Spleen (tissue), 11 donors: ENCODE results near the gene RHOBTB3. TPM values are rescaled to one million over a fixed set of nuclear protein-coding genes. Genes with fewer than 3 reads are reported as not detected.
A peak's percentile ranks its signal among the peaks of the same experiment; 100 is the strongest.
"Not testable (repeated sequence)": the region's sequence is repeated elsewhere in the genome, so short reads cannot be mapped to it uniquely, and the experiment has no call there.

ENCODE experiments used
- DNase-seq: peaks from one replicate; pipeline ENCODE4 v3.0.0-alpha.2; 2020
- H3K27ac ChIP-seq, 8 donors: fragments of 200-600 bp; sonication (generic) in 7 of 8; 1 replicate in 4 of 8; 2 replicates in 4 of 8; pipeline versions ENCODE4 v1.5.0 to v1.8.0; 2016 to 2021; ENCODE audit warnings: inconsistent platforms in 4 of 8, mild to moderate bottlenecking in 4 of 8, moderate library complexity in 1 of 8
- H3K27me3 ChIP-seq, 7 donors: fragments of 200-600 bp; sonication (generic) in 6 of 7; replicated peaks in 1 of 7; 1 replicate in 4 of 7; 2 replicates in 3 of 7; pipeline versions ENCODE4 v1.5.0 to v1.8.0; 2016 to 2021; ENCODE audit warnings: inconsistent platforms in 3 of 7, mild to moderate bottlenecking in 1 of 7
- H3K36me3 ChIP-seq, 6 donors: fragments of 200-600 bp; sonication (generic) in 5 of 6; 1 replicate in 4 of 6; 2 replicates in 2 of 6; pipeline versions ENCODE4 v1.5.0 to v1.8.0; 2016 to 2021; ENCODE audit warnings: inconsistent platforms in 2 of 6
- H3K4me1 ChIP-seq, 6 donors: fragments of 200-600 bp; sonication (generic) in 5 of 6; 1 replicate in 3 of 6; 2 replicates in 3 of 6; pipeline versions ENCODE4 v1.5.0 to v1.8.0; 2016 to 2021; ENCODE audit warnings: inconsistent platforms in 3 of 6
- H3K4me3 ChIP-seq, 8 donors: fragments of 200-600 bp; sonication (generic) in 7 of 8; 1 replicate in 4 of 8; 2 replicates in 4 of 8; pipeline versions ENCODE4 v1.5.0 to v1.8.0; 2016 to 2021; ENCODE audit warnings: inconsistent platforms in 4 of 8, mild to moderate bottlenecking in 4 of 8, moderate library complexity in 2 of 8
- H3K9me3 ChIP-seq, 8 donors: fragments of 200-600 bp; sonication (generic) in 7 of 8; 1 replicate in 4 of 8; 2 replicates in 4 of 8; pipeline versions ENCODE4 v1.5.0 to v1.8.0; 2016 to 2021; ENCODE audit warnings: inconsistent platforms in 4 of 8
- POLR2A ChIP-seq, 3 donors: fragments of 450-650 bp; IDR thresholded peaks; one replicate each; pipeline ENCODE4 v1.5.1; 2017; ENCODE audit warnings: antibody characterized with exemption in 3 of 3, mild to moderate bottlenecking in 1 of 3
- POLR2AphosphoS5 ChIP-seq, 3 donors: sonication (generic); formaldehyde crosslinking; IDR thresholded peaks; one replicate each; pipeline ENCODE4 v1.5.1; 2017; ENCODE audit warnings: antibody characterized with exemption in 3 of 3
- WGBS, 5 donors: extraction: QIAGEN DNeasy Blood & Tissue Kit in 3 of 5; methylation state at CpG; one replicate each; pipeline versions ENCODE4 v1.1.5 to v1.1.7; 2013 to 2018; 5-methylcytosine and 5-hydroxymethylcytosine counted together
- intact Hi-C: fragments of 100-400 bp; cut with DNase I; formaldehyde crosslinking; loops from one replicate; pipeline ENCODE4 v1.15.0; 2023; ENCODE audit warnings: low total_unique reads
- polyA plus RNA-seq, 3 donors: library from polyadenylated mRNA; stranded (reverse); fragments of 200-250 nt; gene quantifications; one replicate each; pipeline ENCODE4 v1.2.1, GENCODE V29; 2013
- total RNA-seq, 7 donors: library from RNA; depleted of rRNA in 3 of 7; stranded (reverse); fragments of >200 nt in 3 of 7; fragmentation: NEBNext Ultra II Directional in 4 of 7; extraction: Animal tissue kit (Norgen Biotek cat#: 25700) in 4 of 7; gene quantifications; one replicate each; pipeline versions ENCODE4 v1.1.0 to v1.2.1, GENCODE V29; 2016 to 2021
- TF ChIP-seq, protein P1 (sequence below), 11 experiments: fragments of 200-600 bp in 7 of 11; fragments of 450-650 bp in 4 of 11; sonication (generic) in 4 of 11; IDR thresholded peaks in 8 of 11; conservative IDR thresholded peaks in 3 of 11; 1 replicate in 7 of 11; 2 replicates in 4 of 11; pipeline versions ENCODE4 v1.4.0 to v1.8.0; 2016 to 2021; ENCODE audit warnings: antibody characterized with exemption in 11 of 11, inconsistent platforms in 4 of 11, mild to moderate bottlenecking in 1 of 11
- donor health status: healthy with polysubstance abuse.
- donor health status: DM: no; HTN: no; CAD: no; lungs with moderate emphysema.
- donor health status: DM: no; HTN: no; CAD: no.
- donor health status: Bipolar disorder and iron deficiency.
- donor health status: healthy.
- donor health status: DM: no; HTN: no; CAD: no.
- donor health status: DM: yes; HTN: yes; CAD: no.

Gene RHOBTB3
- total and polyA plus RNA-seq, 10 donors: 4.5 to 71.1 (median 38.4) TPM

DNA sequence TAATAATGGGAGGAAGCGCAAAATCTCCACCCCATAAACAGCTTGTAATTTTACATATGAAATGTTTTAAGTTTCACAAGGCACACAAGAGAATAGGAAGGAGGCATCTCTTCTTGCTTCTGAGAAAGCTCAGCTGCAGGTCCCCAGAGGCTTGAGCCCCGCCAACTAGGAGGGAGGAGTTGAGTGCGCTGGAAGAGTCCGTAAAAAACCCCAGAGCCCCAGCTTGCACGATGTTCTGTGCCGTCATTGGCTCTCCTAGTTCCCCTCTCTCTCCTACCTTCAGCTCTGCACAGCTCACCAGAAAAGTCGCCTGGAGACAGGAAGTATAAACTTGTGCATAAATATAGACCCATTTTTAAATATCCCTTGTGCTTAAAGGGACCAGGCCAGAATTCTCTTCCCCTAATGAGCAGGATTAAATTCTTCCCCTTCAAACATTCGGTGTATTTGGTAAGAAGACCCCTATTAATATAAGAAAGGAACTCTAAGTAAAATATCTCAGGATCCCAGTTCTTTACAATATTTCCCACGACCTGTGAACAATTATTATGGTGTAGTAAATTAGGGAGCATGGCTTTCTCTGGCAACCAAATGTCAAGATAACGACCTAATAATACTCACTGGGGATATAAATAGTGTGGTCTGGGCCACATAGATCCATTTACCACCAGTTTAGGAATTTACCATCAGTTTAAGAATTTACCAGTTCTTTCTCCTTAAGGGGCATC is 77.7 kb downstream of the RHOBTB3 start:
- Histone ChIP-seq H3K36me3 (peaks cover 0 to 62% (median 8%) of the 10 kb centered on the region in 6 donors), H3K27me3 (no peaks in the 10 kb centered on the region), H3K4me3 (peak overlapping the region in 1 of 8 donors; percentile 43), H3K4me1 (peaks cover 22 to 65% (median 54%) of the 10 kb centered on the region in 6 donors), H3K9me3 (peaks cover 0 to 10% (median 3%) of the 10 kb centered on the region in 8 donors), H3K27ac (peak overlapping the region; percentile 45 to 89 (median 75))
- TF ChIP-seq POLR2AphosphoS5 (IDR thresholded peaks at IDR 0.05) (peak in 2 of 3 donors; percentile 54 to 63), POLR2A (IDR thresholded peaks at IDR 0.05) (no peak)
- TF ChIP-seq, protein P1, sequence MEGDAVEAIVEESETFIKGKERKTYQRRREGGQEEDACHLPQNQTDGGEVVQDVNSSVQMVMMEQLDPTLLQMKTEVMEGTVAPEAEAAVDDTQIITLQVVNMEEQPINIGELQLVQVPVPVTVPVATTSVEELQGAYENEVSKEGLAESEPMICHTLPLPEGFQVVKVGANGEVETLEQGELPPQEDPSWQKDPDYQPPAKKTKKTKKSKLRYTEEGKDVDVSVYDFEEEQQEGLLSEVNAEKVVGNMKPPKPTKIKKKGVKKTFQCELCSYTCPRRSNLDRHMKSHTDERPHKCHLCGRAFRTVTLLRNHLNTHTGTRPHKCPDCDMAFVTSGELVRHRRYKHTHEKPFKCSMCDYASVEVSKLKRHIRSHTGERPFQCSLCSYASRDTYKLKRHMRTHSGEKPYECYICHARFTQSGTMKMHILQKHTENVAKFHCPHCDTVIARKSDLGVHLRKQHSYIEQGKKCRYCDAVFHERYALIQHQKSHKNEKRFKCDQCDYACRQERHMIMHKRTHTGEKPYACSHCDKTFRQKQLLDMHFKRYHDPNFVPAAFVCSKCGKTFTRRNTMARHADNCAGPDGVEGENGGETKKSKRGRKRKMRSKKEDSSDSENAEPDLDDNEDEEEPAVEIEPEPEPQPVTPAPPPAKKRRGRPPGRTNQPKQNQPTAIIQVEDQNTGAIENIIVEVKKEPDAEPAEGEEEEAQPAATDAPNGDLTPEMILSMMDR (IDR thresholded peaks at IDR 0.05 in 8 of 11, conservative IDR thresholded peaks at IDR 0.05 in 3 of 11): peak in 1 of 11 experiments; percentile 14
- intact Hi-C loops: no loop called here
- WGBS, 5 donors: 10 to 16% (median 12%) methylated on average over 10 of the region's 10 CpGs
- peak; percentile 94 for DNase-seq

DNA sequence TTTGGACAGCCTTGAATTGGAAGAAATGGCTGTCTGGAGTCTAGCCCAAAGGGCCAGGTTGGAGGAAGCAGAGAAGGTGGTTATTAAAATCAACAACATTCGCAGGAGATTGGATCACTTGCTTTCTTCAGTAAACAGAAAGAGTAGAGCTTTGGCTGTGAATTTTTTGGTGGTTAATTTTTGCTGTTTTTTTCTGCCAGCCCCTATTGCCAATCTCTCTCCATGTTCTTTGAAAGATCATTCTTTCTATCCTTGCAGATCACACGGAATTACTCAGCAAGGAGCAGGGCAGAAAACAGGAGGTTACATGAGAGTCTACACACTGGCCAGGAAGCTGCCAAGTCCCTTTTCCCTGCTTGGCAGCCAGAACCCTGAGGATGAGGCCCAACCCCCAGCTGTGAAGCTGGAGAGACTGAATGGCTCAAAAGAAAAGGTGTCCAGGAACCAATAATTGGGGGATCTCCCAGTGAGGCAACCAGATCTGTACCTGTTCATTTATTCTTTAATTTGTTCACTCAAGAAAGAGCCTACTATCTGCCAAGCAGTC is 78.4 kb downstream of the RHOBTB3 start:
- WGBS, 5 donors: 44 to 71% (median 59%) methylated on average over 2 of the region's 2 CpGs
- peak overlapping the region; percentile 45 to 89 (median 75) for H3K27ac ChIP-seq
- TF ChIP-seq POLR2A (IDR thresholded peaks at IDR 0.05) (no peak), POLR2AphosphoS5 (IDR thresholded peaks at IDR 0.05) (no peak)
- TF ChIP-seq, protein P1 (IDR thresholded peaks at IDR 0.05 in 8 of 11, conservative IDR thresholded peaks at IDR 0.05 in 3 of 11): no peak
- peak overlapping the region in 1 of 8 donors; percentile 43 for H3K4me3 ChIP-seq
- peaks cover 22 to 70% (median 54%) of the 10 kb centered on the region in 6 donors for H3K4me1 ChIP-seq
- peaks cover 0 to 69% (median 12%) of the 10 kb centered on the region in 6 donors for H3K36me3 ChIP-seq
- DNase-seq: no peak
- intact Hi-C loops: no loop called here
- H3K9me3 ChIP-seq: peaks cover 0 to 9% (median 3%) of the 10 kb centered on the region in 8 donors
- no peaks in the 10 kb centered on the region for H3K27me3 ChIP-seq

DNA sequence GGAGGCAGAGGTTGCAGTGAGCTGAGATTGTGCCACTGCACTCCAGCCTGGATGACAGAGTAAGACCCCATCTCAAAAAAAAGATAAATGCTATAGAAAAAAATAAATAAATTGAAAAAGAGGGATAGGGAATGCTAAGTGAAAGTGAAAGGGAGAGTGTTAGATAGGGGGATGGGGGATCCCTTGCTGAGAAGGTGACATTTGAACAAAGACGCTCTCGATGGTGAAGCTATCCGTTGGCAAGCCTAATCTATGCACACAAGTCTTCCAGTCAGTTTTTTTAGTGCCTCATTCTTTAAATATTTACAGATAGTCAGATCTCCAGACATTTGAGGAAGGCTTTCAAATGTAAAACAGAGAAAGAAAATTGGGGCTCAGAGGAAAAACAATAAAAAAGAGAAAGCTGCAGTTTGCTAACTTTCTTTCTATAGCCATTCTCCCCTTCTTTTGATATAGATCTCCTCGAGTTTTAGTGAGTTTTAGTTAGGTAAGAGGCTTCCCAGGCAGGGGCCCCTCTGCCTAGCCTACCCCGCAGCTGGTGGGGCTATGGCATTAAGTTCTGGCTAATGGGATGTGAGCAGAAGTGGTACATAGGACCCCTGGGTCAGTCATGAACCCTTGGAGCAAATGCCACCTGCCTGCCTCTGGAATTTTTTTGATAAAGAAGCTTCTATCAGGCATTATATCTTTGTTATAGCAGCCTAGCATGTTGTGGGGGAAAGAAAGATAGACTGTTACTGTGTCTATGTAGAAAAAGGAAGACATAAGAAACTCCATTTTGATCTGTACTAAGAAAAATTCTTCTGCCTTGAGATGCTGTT is 79.4 kb downstream of the RHOBTB3 start:
- TF ChIP-seq POLR2A (IDR thresholded peaks at IDR 0.05): no peak
- TF ChIP-seq, protein P1 (IDR thresholded peaks at IDR 0.05 in 8 of 11, conservative IDR thresholded peaks at IDR 0.05 in 3 of 11): no peak
- no peak for TF ChIP-seq POLR2AphosphoS5 (IDR thresholded peaks at IDR 0.05)
- H3K36me3 ChIP-seq: peaks cover 0 to 73% (median 20%) of the 10 kb centered on the region in 6 donors
- H3K9me3 ChIP-seq: no peaks in the 10 kb centered on the region
- no peak overlapping the region for H3K4me3 ChIP-seq
- H3K27ac ChIP-seq: peak overlapping the region in 6 of 8 donors; percentile 73 to 89 (median 78)
- peaks cover 22 to 80% (median 61%) of the 10 kb centered on the region in 6 donors for H3K4me1 ChIP-seq
- intact Hi-C loops: no loop called here
- DNase-seq: no peak
- H3K27me3 ChIP-seq: no peaks in the 10 kb centered on the region
- 32 to 49% (median 46%) methylated on average over 5 of the region's 5 CpGs for WGBS, 5 donors

DNA sequence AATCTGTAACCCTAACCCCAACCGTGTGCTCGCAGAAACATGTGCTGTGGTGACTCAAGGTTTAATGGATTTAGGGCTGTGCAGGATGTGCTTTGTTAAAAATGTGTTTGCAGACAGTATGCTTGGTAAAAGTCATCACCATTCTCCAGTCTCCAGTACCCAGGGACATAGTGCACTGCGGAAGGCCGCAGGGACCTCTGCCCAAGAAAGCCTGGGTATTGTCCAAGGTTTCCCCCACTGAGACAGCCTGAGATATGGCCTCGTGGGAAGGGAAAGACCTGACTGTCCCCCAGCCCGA is 79.9 kb downstream of the RHOBTB3 start:
- intact Hi-C loops: not testable (repeated sequence)
- H3K4me1 ChIP-seq: peaks cover 22 to 86% (median 67%) of the 10 kb centered on the region in 6 donors
- H3K27ac ChIP-seq: peak overlapping the region in 5 of 8 donors; percentile 44 to 89 (median 75)

DNA sequence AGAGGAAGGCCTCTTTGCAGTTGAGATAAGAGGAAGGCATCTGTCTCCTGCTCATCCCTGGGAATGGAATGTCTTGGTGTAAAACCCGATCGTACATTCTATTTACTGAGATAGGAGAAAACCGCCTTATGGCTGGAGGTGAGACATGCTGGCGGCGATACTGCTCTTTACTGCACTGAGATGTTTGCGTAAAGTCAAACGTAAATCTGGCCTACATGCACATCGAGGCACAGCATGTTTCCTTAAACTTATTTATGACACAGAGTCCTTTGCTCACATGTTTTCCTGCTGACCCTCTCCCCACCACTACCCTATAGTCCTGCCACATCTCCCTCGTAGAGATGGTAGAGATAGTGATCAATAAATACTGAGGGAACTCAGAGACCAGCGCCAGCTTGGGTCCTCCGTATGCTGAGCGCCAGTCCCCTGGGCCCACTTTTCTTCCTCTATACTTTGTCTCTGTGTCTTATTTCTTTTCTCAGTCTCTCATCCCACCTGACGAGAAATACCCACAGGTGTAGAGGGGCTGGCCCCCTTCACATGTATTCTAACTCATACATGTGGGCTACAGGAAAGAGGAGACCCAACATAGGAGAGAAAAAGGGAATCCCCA is 80.4 kb downstream of the RHOBTB3 start:
- Histone ChIP-seq H3K4me1 (peaks cover 22 to 91% (median 72%) of the 10 kb centered on the region in 6 donors), H3K36me3 (peaks cover 0 to 73% (median 24%) of the 10 kb centered on the region in 6 donors), H3K27ac (peak overlapping the region in 5 of 8 donors; percentile 44 to 89 (median 75))
- H3K4me3 ChIP-seq, H3K9me3 ChIP-seq, DNase-seq, H3K27me3 ChIP-seq, intact Hi-C loops: not testable (repeated sequence)
- WGBS, 5 donors: 82 to 90% (median 88%) methylated on average over 13 of the region's 13 CpGs

More for the DNA sequence above, 79.9 kb downstream of the RHOBTB3 start:
- H3K36me3 ChIP-seq: peaks cover 0 to 73% (median 23%) of the 10 kb centered on the region in 6 donors
- not testable (repeated sequence) for H3K9me3 ChIP-seq, DNase-seq, H3K4me3 ChIP-seq, H3K27me3 ChIP-seq
- WGBS, 5 donors: 83 to 89% (median 88%) methylated on average over 6 of the region's 6 CpGs
